ENCODE results near the gene RAB43.
"Not testable (repeated sequence)": the region's sequence is repeated elsewhere in the genome, so short reads cannot be mapped to it uniquely, and the experiment has no call there.

The RAB43 gene

GRCh38 chr3:129121792-129122411, at the start of gene RAB43:
Gene RAB43, minus strand, starts transcription at chr3:129121804. Its CDS starts 315 bp downstream, at chr3:129121489.
- DNase-seq (ENCODE audit: low spot score): peak; percentile 96

- no peak for DNase-seq (ENCODE audit: low spot score)
Measured at GRCh38 chr3:129166579-129167332, 45.2 kb upstream of the RAB43 start.

- not testable (repeated sequence) for DNase-seq (ENCODE audit: low spot score)
Measured at GRCh38 chr3:129165594-129165993, 44.0 kb upstream of the RAB43 start.

GRCh38 chr3:129164500-129164899, 42.9 kb upstream of the RAB43 start:
- DNase-seq (ENCODE audit: low spot score): no peak

DNA sequence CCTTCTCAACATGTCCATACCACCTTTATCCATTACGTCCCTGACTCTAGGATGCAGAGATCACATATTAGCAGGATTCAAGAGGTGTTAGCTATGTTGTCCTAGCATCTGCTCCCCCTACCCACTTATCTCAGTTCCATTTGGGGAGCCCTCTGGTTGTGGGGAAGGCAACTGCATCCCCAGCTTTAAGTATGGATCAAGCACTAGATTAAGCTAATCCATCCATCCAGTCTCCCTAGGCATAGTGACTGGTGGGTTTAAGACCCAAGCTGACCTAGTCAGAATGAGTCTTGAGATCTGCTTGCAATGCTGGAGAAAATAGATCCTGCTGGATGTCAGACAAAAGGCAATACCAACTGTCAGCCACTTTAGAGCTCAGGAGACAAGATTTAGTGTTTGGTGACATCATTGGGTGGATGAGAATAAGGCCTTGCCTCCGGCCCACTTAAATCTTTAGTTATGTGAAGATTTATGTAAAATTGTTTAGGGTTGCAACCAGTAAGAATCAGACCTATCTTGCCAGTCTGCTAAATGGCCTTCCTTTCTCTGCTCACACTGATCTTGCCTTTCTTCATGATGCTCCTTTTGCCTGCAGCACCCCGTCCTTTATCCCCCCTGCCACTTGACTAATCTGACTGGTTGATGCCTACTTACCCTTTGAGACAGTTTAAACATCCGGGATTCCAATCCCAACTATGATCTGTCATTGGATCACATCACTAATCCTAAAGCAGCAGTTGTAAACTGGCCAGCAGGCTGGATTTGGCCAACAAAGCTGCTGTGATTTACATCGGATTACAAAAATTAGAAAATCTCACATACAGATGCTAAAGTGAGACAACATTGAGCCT, 41.4 kb upstream of the RAB43 start:
- DNase-seq (ENCODE audit: low spot score): no peak

DNA sequence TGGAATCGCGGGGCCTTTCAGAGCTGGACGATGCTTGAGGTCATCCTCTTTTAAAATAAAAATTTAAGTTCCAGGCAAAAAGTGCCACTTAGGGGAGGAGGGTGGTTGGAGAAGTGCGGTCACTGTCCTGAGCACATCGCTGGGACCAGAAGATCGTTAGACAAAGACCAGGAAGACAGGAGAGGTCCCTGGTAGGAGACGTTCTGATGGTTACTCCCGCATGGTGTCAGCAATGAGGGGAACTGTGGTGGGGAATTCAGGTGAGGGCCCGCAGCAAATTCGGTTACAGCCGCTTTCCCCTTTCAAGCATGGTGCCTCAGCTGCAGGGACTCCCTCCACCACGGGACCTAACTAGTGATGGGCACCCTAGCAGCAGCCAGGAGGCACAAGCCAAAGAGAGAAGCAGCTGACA, 40.3 kb upstream of the RAB43 start:
- DNase-seq (ENCODE audit: low spot score): no peak

DNA sequence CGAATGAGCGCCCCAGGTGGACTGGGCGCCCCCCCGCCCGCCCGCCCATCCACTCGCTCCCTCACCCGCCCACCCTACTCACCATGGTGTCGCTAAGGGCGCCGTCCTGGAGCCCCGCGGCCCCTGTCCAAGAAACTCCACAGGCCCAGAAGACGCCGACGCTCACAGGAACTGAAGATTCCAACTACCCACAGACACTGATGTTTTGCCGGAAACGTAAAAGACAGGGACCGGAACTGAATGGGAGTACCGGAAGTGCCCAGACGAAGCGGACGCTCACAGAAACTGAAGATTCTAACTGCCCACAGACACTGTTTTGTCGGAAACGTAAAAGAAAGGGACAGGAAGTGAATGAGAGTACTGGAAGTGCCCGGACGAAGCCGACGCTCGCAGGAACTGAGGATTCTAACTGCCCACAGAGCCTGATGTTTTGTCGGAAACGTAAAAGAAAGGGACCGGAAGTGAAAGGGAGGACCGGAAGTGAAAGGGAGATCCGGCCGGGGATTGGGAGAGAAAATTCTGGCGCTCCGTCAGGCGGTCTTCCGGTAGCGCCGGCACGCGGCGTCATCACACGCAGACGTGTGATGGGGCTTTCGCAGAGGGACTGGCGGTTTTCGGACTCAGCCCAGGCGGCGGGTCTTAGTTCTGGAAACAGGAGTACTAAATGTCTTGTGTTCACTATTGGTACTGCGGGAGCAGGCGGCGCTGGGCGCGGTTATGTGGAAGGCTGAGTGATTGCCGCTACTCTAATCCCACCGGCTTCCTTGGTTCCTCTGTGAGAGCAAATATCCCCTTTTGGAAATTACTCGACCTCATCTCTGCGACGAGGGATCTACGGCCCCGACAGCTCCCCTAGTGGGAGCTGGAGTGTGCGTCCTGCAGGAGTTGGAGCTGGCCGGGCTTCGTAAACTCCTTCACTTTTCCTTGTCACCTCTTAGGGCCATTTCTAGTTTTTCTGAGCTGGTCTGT, 39.6 kb upstream of the RAB43 start, which contains the start of gene ISY1:
Gene ISY1, minus strand, starts transcription at position 173 of the 969 bp plus-strand sequence. Its CDS starts 88 bp downstream, at position 85.
- DNase-seq (ENCODE audit: low spot score): peak; percentile 93

DNA sequence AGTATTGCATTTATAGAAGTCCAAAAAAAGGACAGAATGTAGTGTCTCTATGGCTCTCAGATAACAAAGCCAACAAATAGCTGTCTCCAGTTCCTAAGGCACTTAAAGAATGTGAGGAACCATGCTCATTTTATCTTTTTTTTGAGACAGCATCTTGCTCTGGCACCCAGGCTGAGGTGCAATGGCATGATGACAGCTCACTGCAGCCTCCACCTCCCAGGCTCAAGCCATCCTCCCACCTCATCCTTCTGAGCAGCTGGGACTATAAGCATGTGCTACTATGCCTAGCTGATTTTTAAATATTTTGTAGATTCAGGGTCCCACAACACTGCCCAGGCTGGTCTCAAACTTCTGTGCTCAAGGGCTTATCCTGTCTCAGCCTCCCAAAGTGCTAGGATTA, 23.2 kb upstream of the RAB43 start:
- DNase-seq (ENCODE audit: low spot score): no peak

DNA sequence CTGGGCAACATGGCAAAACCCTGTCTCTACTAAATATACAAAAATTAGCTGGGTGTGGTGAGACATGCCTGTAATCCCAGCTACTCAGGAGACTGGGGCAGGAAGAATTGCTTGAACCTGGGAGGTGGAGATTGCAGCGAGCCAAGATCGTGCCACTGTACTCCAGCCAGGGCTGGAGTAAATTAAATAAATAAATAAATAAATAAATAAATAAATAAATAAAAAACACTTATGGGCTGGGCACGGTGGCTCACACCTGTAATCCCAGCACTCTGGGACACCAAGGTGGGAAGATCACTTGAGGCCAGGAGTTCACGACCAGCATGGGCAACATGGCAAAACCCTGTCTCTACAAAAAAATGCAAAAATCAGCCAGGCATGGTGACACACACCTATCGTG, 19.4 kb upstream of the RAB43 start:
- DNase-seq (ENCODE audit: low spot score): not testable (repeated sequence)

DNA sequence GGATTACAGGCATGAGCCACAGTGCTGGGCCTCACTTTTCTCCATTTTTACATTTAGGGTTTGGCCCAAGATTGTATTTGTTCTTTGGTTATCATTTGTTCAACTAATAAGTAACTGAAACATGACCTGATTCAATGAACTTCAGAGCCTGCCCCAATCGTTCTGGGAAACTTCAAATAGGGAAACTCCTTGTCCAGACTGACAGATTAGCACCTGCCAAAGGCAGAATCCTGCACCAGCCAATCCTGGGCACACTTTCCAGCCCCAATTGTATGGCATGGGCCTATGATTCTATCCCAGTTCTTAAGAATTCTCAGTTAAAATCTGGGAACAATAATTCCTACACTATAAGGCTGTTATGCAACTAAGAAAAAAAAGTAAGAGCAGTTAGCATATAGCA, 18.3 kb upstream of the RAB43 start:
- no peak for DNase-seq (ENCODE audit: low spot score)

DNA sequence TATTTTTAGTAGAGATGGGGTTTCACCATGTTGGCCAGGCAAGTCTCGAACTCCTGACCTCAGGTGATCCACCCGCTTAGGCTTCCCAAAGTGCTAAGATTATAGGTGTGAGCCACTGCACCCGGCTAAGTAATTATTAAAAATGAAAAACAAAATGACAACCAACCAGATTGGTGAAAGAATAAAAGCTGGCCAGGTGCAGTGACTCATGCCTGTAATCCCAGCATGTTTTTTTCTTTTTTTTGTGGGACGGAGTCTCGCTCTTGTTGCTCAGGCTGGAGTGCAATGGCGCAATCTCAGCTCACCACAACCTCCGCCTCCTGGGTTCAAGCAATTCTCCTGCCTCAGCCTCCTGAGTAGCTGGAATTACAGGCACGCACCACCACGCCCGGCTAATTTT, 14.7 kb upstream of the RAB43 start:
- DNase-seq (ENCODE audit: low spot score): not testable (repeated sequence)

DNA sequence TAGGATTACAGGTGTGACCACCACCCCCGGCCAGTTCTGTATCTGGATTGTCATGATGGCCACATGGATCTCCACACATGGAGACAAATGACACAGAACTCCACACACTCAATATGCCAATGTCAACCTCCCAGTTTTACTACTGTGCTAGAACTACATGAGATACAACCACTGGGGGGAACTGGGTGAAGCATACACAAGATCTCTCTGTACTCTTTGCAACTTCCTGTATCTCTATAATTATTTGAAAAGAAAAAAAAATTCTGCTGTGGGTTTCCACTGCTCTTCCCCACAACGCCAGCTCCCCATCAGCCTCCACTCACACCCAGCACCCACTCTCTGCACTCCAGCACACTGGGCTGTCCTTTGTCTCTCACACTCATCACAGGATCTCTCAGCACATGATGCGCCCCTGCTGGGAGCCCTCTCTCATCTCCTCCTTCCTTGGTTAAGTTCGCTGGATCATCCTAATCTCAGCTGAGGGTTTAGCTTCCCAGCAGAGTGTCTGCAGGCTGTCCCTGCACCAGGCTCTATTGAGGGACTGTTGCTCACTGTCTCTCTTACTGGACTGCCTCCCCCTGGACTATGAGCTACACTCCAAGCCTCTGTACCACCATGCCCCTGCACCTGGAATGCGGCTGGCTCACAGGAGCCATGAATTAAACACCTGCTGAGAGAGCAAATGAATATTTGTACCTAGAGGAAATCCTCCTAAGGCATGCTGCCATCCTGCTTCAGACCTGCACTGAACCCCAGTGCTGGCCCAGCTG, 10.7 kb upstream of the RAB43 start:
- DNase-seq (ENCODE audit: low spot score): no peak

GRCh38 chr3:129131465-129132088, 10.0 kb upstream of the RAB43 start:
- no peak for DNase-seq (ENCODE audit: low spot score)

- no peak for DNase-seq (ENCODE audit: low spot score)
Measured at GRCh38 chr3:129130291-129130813, 8.7 kb upstream of the RAB43 start.

- DNase-seq (ENCODE audit: low spot score): no peak
Measured at GRCh38 chr3:129128357-129129155, 7.0 kb upstream of the RAB43 start.

- DNase-seq (ENCODE audit: low spot score): no peak
Measured at GRCh38 chr3:129126726-129127280, 5.2 kb upstream of the RAB43 start.

GRCh38 chr3:129123314-129124060, 1.9 kb upstream of the RAB43 start:
- no peak for DNase-seq (ENCODE audit: low spot score)

GRCh38 chr3:129122412-129123011, 908 bp upstream of the RAB43 start:
- DNase-seq (ENCODE audit: low spot score): no peak
